HEK293T (cell line): Measurements from ENCODE around the gene PLEKHH1.

ENCODE experiments used
- CTBP1 ChIP-seq: fragments of 450-650 bp; IDR thresholded peaks from 2 replicates; pipeline ENCODE4 v1.6.1; 2016; ENCODE audit warnings: borderline replicate concordance
- ELF4 ChIP-seq: fragments of 450-650 bp; IDR thresholded peaks from 2 replicates; pipeline ENCODE4 v1.6.1; 2017; ENCODE audit warnings: antibody characterized with exemption
- FOXK2 ChIP-seq: fragments of 450-650 bp; IDR thresholded peaks from 2 replicates; pipeline ENCODE4 v1.6.1; 2016; ENCODE audit warnings: mild to moderate bottlenecking
- FOXM1 ChIP-seq: fragments of 450-650 bp; IDR thresholded peaks from 2 replicates; pipeline ENCODE4 v1.6.1; 2017; ENCODE audit warnings: mild to moderate bottlenecking, borderline replicate concordance
- HDGF ChIP-seq: fragments of 450-650 bp; IDR thresholded peaks from 2 replicates; pipeline ENCODE4 v1.6.1; 2017; ENCODE audit warnings: antibody characterized with exemption, borderline replicate concordance
- NFRKB ChIP-seq: fragments of 450-650 bp; IDR thresholded peaks from 2 replicates; pipeline ENCODE4 v1.6.1; 2016; ENCODE audit warnings: mild to moderate bottlenecking, moderate library complexity
- SP1 ChIP-seq: fragments of 450-650 bp; IDR thresholded peaks from 2 replicates; pipeline ENCODE4 v1.6.1; 2017
- SUZ12 ChIP-seq: fragments of 450-650 bp; IDR thresholded peaks from 2 replicates; pipeline ENCODE4 v1.6.1; 2016; ENCODE audit warnings: mild to moderate bottlenecking
- ZNF384 ChIP-seq: fragments of 450-650 bp; IDR thresholded peaks from 2 replicates; pipeline ENCODE4 v1.6.1; 2016

GRCh38 chr14:67483579-67484285 is 49.4 kb upstream of the PLEKHH1 start:
- no peak for TF ChIP-seq CTBP1
- TF ChIP-seq HDGF, result no peak
- no peak for TF ChIP-seq FOXK2
- TF ChIP-seq FOXM1, result no peak
- TF ChIP-seq SUZ12, result no peak
- TF ChIP-seq ELF4, result no peak
- TF ChIP-seq SP1, result no peak
- no peak for TF ChIP-seq ZNF384
- no peak for TF ChIP-seq NFRKB
